OCI-M2 (cell line): ENCODE results near the gene B9D1.

Experiments
- DNase-seq: peaks from one replicate; lab custom pipeline; 2025; ENCODE audit not compliant: unreplicated experiment; lab: John Stamatoyannopoulos, UW

Gene B9D1

DNA sequence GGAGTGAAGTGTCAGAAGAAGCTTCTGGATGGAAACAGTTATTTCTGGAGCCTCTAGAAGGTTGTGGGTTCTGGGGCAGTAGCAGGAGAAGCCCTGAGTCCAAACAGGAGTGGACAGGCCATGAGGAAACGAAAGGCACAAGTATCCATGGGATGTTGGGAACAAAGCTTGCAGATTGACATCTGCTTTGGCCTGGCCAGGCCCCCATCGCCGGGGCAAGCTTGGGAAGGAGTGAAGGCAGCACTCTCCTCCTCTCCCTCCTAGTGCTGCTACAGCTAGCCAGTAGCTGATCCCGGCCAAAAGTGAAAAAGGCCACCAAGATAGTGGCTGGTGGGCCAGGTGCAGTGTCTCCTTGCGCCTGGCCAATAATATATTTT lies 40.4 kb downstream of the B9D1 start:
- no peak for DNase-seq

GRCh38 chr17:19321481-19322128 lies 40.9 kb downstream of the B9D1 start:
- no peak for DNase-seq

- no peak for DNase-seq
These were observed 41.6 kb downstream of the B9D1 start for GRCh38 chr17:19320876-19321275.

GRCh38 chr17:19319771-19320505 lies 42.6 kb downstream of the B9D1 start:
- DNase-seq, result no peak

GRCh38 chr17:19318611-19319010 lies 43.9 kb downstream of the B9D1 start:
- no peak for DNase-seq

DNA sequence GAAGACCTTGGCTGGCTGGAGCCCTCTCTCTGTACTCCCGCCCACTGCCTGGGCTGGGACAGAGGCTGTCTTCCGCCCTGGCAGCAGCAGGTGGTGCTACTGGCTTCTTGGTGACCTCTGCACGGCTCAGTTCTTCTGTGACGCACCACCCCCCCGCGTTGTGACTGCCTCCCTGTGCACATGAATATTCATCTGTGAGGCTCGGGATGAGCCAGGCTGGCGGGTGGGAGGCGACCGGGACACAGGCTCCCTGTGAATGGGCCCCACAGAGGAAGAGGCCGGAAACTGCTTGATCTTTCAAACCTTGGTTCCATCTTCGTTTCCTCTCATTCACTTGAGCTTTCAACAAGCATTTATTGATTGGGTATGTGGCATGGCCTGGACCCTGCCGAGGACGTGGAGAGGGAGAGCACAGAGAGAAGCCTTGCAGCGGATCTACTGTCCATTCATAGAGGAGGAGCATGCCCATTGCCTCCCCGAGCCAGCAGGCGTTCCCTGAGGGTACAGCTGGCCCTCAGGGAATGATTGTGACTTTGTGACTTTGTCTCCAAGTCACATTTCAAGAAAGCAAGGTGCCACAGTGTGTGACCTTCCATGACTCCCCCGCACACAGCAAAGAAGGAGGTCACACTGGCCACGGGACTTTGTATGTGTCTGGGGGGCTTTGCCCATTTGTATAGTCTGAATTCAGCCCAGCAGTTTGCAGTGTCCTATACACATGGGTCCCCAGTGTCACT lies 45.0 kb downstream of the B9D1 start:
- DNase-seq, result no peak

GRCh38 chr17:19316761-19317358 lies 45.7 kb downstream of the B9D1 start:
- no peak for DNase-seq

DNA sequence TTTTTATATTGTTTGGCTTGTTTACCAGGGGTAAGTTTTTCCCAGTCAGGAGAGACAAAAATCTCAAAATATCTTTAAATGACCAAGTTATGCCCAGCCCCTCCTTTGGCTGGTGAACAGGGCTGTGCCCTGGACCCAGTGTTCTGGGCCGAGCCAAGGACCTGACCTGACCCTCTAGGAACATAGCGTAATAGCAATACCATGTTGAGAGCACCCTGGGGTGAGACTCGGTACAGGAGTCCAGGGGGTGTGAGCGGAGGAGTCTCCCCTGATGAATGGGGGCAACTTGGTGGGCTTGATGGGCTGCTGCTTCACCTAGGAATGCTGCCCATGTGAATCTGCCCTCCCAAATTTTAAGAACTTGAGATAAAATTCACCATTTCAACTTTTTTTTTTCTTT lies 47.4 kb downstream of the B9D1 start:
- no peak for DNase-seq

DNA sequence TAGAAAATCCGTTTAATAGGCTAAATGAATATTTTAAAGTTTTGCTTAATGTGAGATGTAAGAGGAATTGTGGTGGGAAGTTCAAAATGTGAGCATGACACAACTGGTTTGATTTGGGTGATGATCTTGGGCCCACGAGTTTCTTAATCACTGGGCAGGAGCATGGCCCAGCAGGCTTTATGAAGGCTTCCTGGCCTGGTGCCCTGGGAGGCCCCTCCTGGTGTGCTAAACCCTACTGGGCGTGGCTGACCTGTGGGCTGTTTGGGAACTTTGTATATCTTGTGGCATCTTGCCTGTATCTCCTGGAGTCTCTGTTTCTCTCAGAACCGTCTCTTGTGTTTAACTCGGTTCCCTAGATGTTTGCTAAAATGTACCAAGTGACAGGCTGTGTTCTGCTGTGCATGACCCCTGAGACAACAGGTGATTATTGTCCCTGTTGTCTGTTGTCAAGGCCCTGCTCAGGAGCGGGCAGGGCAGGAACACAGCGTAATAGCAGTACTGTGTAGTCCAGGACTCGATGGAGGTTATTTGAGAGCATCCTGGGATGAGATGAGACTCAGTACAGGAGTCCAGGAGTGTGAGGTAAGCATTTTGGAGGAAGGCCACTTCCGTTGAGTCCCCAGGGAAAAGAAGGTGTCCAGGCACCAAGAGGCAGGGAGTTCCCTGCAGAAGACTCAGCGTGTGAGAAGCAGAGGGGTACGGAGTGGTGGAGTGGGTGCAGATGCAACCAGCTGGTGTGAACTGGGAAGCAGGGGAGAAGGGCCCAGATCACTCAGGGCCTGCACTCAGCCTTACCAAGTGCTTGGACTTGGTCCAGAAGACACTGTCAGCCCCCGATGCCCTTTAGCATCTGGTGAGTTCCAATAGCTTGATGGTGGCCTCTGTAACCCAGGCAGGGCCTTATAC lies 48.5 kb downstream of the B9D1 start:
- no peak for DNase-seq

DNA sequence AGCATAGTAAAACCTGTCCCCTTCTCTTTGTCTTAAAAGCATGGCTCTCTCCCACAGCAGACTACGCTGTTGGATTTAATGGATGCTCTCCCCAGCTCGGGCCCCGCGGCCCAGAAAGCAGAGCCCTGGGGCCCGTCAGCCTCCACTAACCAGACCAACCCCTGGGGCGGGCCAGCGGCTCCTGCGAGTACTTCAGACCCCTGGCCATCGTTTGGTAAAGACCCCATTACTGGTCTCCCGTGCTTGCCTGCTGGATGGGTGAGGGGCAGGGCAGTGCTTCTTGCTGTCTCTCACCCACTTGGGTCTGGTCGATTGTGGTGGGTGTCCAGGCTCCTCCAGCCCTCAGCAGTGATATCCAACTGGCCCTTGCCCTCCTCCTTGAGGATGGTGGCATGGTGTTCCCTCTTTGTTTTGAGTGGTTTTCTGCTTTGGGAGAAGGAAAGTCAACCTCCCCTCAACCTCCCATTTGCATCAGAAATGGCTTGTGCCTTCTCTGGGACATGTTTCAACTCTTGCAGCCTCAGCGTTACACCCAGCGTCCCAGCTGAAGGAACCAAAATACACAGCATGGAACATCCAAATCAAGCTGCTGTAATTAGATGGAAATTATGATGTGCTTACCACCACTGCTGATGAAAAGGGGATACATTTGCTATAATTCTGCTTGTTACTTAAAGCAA lies 49.3 kb downstream of the B9D1 start:
- no peak for DNase-seq

DNA sequence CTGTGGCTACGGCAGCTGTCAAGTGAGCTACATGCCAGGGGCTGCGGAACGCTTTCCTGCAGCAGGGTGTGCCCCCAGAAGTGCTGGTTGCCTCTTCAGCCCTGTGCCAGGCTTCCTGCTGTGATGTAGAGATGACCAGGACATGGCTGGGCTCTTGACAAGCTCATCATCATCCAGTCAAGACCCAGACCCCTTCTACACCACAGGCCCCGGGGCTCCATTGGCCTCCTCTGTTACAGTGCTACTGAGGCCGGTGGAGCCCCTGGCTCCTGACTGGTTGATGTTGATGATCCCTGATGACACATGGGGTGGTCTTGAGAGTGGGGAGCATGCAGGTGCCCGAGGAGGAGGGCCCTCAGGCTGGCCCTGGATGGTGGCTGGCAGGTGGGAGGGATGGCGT lies 50.1 kb downstream of the B9D1 start:
- DNase-seq, result no peak

- DNase-seq, result no peak
These were observed 50.9 kb downstream of the B9D1 start for GRCh38 chr17:19311421-19312215.

- no peak for DNase-seq
These were observed 51.5 kb downstream of the B9D1 start for GRCh38 chr17:19311016-19311415.

- DNase-seq, result no peak
These were observed 52.4 kb downstream of the B9D1 start for GRCh38 chr17:19310151-19310550.

- no peak for DNase-seq
These were observed 52.8 kb downstream of the B9D1 start for GRCh38 chr17:19309701-19310100.

DNA sequence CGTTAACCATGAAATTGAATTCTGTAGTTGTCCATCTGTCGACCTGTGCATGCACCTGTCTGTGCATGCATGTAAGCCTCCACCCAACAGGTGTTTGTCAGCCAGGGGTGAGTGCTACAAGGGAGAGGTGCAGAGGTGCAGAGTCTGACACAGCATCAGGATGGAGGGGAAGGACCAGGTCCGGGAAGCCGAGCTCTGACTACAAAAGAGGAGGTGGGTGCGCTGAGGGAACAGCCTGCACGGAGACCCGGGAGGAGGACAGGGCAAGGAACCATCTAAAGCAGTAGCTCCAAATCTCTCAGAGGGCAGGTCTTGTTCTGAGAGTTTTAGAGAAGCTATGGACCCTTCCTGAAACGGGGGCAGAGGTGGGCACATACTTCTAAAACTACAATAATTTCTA lies 54.1 kb downstream of the B9D1 start:
- DNase-seq, result no peak

DNA sequence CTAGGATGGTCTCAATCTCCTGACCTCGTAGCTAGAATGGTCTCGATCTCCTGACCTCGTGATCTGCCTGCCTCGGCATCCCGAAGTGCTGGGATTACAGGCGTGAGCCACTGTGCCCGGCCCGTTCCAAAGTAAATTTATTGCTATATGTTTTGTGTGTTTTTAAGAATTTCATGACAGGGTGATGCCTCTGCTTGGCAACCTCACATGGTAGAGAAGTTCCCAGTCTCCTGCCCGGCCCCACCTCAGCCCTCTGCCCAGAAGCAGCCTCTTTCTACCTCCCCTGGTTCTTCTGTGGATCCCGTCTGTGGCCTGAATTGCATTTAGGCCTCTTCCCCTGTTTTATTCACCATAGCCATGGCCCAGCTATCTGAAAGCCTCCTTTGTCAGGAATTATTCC lies 55.0 kb downstream of the B9D1 start:
- no peak for DNase-seq

DNA sequence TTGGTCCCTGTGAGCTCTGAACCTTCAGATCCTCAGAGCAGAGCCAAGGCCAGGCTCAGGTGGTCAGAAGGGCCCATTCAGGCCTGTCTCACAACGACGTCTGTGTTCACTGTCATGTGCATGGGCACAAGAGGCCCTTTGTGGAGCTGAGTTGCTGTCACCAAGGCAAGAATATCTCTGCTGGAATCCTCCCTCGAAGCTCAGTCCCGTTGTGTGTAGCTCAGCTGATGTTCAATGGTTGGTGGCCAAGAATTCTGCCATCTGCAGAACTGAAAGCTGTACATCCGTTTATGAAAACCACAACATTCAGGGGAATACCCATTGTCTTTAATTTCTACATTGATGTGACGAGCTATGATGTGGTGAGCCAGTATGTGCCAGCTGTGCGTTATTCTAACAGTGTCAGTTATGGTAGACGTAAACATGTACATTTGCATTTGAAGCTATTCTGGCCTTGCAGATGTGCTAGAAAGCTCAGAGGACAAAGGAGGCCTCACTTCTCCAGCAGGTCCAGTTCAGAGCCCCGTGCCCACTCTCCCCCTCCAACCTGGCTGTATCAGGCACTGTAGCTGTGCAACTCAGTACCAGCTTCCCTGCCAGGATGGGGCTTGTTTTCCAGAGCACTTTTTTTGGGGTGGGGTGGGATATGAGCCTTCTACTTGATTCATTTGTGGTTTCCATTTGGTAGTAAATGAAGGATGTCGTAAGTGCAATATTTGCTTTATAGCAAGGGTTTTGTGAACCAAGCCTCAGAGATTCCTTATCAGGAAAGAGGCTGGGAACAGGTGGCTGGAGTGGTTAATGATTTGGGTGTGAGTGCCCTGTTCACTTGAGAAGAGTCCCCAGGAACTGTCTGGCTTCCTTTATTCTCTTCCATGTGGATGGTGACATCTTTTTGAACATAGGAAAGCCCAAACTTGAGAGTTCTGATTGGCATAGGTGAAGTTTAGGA lies 56.1 kb downstream of the B9D1 start:
- no peak for DNase-seq
